ENCODE measurements around the gene CCDC134.
"Not testable (repeated sequence)": the region's sequence is repeated elsewhere in the genome, so short reads cannot be mapped to it uniquely, and the experiment has no call there.

The CCDC134 gene

GRCh38 chr22:41825376-41825775, 24.9 kb downstream of the CCDC134 start:
- DNase-seq = no peak

GRCh38 chr22:41826021-41826420, 25.5 kb downstream of the CCDC134 start:
- no peak for DNase-seq

- no peak for DNase-seq
These were observed 26.2 kb downstream of the CCDC134 start for GRCh38 chr22:41826430-41827383.

GRCh38 chr22:41827671-41828070, 27.2 kb downstream of the CCDC134 start:
- no peak for DNase-seq

GRCh38 chr22:41828516-41828915, 28.0 kb downstream of the CCDC134 start:
- no peak for DNase-seq

DNA sequence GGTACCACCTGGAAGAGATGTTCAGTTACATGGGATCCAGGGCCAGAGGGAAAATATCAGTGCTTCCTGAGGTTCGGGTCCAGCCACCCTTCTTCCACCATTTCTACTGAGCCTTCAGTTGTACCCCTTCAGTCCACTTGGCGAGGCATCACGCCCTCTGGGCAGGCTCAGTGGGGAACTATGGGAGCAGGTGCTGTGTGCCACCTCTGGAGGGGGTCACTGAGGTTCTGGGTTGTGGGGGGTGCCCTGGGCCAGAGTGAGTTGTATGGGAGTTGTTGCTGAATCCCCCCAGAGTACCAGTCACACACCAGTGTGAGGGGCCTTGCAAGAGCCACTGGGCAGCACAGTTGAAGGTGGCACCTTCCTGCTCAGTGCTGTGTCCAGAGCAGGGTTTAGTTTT, 29.7 kb downstream of the CCDC134 start:
- DNase-seq = no peak

DNA sequence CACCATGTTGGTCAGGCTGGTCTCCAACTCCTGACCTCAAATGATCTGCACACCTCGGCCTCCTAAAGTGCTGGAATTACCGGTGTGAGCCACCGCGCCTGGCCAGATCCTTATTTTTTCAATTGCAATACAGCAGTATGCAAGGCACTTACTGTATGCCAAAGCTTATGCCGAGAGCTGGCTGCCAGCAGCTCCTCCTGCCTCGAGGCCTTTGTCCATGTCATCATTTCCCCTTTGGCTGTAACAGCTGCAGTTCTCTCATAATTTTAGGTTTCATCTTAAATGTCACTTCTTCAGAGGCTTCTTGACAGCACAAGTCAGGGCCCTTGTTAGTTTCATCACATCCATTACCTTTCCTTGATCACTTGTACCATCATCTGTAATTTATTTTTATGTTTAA, 30.9 kb downstream of the CCDC134 start:
- DNase-seq = no peak

GRCh38 chr22:41831828-41832552, 31.5 kb downstream of the CCDC134 start:
- DNase-seq = no peak

DNA sequence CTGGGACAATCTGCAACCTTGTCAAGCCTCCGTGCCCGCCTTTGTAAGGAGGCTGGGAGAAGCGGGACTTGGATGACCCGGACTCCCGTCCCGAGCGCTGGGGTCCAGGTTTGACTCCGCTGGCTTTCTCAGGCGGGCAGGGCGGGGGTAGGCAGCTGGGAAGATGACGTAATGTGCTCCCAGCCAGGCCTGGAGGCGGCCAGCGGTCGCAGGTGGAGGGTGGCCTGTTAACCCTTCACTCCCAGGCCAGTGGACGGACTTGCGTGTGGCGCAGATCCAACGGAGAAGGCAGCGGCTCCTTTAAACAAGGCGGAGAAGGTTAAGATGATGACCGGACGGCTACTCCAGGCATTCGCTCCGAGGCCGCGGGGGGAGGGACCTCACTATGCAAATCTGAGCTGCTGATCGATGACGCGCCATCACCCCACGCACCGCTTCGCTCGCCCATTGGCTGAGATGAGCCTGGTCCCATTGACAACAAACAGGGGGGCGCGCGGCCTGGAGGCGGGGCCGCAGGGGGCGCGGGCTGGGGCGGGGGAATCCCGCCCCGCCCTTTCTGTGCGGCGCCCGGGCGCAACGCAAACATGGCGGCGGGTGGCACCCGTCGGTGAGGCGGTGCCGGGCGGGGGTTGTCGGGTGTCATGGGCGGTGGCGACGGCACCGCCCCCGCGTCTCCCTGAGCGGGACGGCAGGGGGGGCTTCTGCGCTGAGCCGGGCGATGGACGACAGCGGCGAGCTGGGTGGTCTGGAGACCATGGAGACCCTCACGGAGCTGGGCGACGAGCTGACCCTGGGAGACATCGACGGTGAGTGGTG, 32.3 kb downstream of the CCDC134 start, which contains the start of gene SREBF2:
SREBF2 (plus strand) TSS at position 553 of the 816 bp plus-strand sequence; CDS start at position 719, 166 bp downstream.
- peak; percentile 87 to 94 for DNase-seq

DNA sequence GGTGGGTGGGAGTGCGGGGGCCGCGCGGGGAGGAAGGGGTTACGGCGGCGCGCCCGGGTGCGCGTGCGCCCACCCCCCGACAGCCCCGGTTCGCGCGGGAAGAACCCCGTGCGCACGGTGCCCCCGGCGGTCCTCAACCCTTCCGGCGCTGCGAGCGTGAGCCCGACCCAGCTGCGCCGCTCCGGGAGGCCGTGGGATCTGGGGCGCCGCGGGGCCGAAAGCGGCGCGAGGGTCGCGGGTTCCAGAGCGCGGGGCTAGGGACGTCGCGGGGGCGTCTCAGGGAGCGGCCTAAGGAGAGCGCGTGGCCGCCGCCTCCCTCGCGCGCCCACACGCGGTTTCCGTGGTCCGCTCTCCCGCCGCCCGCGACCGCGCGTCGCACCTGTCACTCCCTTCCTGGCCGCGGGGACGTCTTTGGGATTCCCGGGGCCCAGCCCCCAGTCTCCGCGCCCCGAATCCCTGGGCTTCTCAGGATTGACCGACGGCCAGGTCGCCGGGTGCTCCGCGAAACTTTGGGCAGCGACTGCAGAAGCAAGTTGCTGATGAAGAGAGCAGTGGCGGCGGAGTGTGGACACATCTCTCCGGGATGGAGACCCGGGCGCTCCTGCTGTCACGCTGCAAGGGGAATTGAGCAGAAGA, 33.0 kb downstream of the CCDC134 start:
- DNase-seq = no peak

GRCh38 chr22:41834005-41834944, 33.8 kb downstream of the CCDC134 start:
- no peak for DNase-seq

DNA sequence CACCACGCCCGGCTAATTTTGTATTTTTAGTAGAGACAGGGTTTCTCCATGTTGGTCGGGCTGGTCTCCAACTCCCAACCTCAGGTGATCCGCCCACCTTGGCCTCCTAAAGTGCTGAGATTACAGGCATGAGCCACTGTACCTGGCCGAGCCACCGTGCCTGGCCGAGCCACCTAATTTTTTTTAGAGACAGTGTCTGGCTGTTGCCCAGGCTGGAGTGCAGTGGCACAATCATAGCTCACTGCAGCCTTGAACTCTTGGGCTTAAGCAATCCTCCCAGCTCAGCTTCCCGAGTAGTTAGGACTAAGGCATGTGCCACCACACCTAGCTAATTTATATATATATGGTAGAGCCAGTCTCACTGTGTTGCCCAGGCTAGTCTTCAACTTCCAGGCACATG, 35.0 kb downstream of the CCDC134 start:
- DNase-seq = not testable (repeated sequence)

GRCh38 chr22:41836551-41836950, 36.1 kb downstream of the CCDC134 start:
- no peak for DNase-seq

GRCh38 chr22:41838842-41839618, 38.6 kb downstream of the CCDC134 start:
- DNase-seq = no peak

DNA sequence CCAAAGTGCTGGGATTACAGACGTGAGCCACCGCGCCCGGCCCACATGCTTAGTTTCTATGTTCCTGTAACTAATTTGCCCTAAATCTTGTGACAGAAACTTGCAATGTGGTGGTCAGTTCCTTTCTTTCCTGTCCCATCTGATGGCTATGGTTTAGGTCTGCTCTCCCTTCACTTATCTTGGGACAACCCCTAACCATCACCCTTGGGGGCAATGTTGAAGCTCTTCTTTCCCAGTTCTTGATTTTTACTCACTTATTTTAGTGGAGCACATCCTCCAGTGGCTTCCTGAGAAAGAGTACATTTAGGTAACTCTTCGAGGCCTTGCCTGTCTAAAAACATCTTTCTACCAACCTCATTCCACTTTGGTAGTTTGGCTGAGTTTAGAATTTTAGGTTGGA, 39.7 kb downstream of the CCDC134 start:
- DNase-seq = no peak

DNA sequence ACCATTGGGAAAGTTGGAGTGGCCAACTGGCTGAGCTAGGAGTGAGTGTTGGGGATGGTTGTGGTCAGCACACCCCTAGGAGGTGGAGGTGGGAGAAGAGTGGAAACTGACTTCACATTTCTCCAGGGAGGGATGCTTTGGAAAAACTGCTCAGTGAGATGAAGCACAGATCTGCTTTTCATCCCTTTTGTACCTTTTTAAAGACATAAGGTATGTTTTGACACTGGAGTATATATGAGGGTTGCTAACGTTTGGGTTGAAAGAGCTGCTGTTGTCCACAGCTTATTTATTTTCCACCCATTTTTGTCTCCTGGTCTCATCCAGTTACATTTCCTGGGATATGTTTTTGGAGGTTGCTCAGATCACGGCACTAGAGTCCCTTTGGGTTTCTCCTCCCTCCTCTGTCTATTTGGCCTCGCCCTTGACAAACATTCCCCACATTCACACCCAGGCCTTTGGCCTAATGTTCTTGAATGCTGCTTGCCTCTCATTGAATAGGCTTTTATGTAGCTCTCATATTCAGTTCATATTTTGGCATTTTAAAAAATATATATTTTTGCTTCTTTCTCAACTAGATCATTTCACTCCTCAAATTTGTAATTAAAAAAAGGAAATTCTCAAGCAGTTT, 40.7 kb downstream of the CCDC134 start:
- no peak for DNase-seq

DNA sequence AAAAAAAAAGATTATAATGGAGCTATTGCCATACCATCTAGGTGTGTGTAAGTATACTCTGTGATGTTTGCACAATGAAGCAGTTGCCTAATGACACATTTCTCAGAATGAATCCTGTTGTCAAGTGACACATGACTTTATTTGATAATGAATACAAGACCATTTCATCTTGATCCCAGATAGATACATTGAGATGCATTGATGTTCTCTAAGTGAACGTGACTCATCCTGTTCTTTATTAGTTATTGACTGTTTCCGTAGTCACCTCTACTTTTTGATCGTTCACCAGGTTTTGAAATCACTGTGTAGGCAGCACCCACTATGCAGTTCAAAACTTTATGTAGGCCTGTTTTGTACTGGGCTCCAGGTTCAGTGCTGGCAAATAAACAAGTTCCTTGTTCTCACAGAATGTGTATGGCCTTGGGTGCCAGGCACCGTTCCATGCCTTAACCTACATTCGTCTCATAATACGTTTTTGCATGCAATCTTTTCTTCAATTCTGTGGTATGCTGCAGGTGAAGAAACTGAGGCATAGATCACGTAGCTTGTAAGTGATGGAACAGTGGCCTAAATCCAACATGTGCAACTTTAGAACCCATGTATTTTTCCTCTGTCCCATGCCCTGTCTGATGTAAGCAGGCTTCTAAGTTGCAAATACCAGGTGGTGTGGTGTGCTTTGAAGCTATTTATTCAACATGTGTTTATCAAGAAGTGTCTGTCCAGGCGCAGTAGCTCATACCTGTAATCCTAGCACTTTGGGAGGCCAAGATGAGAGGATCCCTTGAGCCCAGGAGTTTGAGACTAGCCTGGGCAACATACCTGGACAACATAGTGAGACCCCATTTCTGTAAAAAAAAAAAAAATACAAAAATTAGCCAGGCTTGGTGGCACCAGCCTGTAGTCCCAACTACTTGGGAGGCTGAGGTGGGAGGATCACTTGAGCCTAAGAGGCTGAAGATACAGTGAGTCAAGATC, 42.8 kb downstream of the CCDC134 start:
- DNase-seq = no peak

DNA sequence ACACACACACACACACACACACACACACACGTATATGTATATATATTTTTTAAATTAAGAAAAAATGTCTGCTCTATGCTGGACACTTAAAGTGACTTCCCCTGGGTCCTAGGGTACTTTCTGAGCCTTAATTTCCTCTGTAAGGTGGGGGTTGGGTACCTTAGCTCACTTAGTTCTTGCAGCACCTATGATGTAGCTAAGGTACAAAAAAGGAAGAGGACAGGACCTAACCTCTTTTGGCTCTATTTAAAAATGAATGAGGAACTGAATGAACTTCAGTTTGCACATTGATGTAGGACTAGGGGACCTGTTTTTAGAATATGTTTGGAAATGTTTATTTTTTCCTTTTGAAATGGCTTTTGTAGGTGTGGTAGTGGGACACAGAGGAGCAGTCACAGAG, 43.6 kb downstream of the CCDC134 start:
- DNase-seq = no peak

DNA sequence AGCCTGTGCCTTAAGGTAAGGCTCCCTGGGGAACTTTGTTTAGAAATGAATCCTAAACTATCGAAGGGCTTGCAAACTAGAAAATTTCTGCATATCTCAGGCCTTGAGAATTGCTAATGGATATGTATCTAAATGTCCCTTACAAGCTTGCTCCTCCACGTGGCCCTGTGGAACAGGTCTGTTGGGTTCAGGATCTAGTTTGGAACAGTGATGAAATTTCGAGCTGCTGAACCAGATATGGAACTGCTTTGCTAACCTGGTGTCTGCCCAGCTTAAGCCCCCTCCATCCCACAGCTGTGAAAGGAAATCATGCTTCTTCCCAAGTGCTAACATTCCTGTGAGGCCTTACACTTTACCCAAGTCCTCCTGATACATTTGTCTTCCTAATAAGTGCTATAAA, 44.0 kb downstream of the CCDC134 start:
- DNase-seq = no peak

Measured in NCI-H187 (cell line).